GM06990 (cell line): Measurements from ENCODE around the gene TMEM52.

Experiments used
- DNase-seq: peaks from one replicate; pipeline ENCODE4 v3.0.0-alpha.2; 2011; ENCODE audit not compliant: insufficient read length; ENCODE audit errors: extremely low read depth
- H3K27me3 ChIP-seq: replicated peaks from 2 replicates; pipeline ENCODE4 v1.6.0; 2011; ENCODE audit warnings: low read length; ENCODE audit not compliant: control insufficient read depth, insufficient read depth
- H3K36me3 ChIP-seq: 2 replicates; pipeline ENCODE4 v1.5.1; 2011; ENCODE audit warnings: low read length; ENCODE audit not compliant: control insufficient read depth, insufficient read depth
- H3K4me3 ChIP-seq: replicated peaks from 2 replicates; pipeline ENCODE4 v1.5.1; 2011; ENCODE audit warnings: low read depth, mild to moderate bottlenecking, control low read depth, low read length
- TF ChIP-seq, protein P1 (sequence below): IDR thresholded peaks from 2 replicates; pipeline ENCODE4 v1.5.1; 2011; ENCODE audit warnings: low read length, control low read depth, mild to moderate bottlenecking, inconsistent platforms; ENCODE audit not compliant: insufficient read depth, poor library complexity, severe bottlenecking

The TMEM52 gene

DNA sequence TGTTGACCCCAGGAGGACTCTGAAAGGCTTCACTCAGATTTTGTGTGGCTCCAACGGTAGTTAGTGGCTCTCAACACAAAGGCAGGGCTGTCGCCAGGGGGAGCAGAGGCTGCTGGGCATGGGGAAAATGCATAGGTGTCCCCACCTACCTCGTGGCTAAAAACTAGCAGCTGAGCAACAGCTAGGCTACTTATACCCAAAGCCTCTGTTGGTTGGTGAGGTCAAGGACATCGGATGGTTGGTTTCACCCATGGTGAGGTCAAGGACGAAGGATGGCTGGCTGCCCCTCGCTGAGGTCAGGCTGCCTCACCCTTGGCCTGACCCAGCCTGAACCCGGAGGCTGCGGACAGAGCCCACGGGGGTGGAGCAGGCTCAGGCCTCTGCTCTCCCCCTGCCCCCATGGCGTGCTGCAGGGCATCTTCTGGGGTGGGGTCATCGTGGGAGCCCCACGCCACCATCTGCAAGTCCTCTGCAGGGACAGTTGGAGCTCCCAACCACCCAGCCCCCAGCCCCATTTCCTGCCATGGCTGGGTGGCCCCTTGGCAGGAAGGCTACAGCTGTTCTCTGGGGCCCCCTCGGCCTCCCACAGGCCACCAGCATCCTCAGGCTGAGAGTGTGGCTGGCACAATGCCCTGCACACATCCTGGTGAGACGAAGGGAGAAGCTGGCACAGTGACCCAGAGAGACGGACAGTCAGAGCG lies 19.7 kb downstream of the TMEM52 start:
- no peaks in the 10 kb centered on the region; the same call in none of the 2 replicates for H3K27me3 ChIP-seq
- TF ChIP-seq, protein P1, sequence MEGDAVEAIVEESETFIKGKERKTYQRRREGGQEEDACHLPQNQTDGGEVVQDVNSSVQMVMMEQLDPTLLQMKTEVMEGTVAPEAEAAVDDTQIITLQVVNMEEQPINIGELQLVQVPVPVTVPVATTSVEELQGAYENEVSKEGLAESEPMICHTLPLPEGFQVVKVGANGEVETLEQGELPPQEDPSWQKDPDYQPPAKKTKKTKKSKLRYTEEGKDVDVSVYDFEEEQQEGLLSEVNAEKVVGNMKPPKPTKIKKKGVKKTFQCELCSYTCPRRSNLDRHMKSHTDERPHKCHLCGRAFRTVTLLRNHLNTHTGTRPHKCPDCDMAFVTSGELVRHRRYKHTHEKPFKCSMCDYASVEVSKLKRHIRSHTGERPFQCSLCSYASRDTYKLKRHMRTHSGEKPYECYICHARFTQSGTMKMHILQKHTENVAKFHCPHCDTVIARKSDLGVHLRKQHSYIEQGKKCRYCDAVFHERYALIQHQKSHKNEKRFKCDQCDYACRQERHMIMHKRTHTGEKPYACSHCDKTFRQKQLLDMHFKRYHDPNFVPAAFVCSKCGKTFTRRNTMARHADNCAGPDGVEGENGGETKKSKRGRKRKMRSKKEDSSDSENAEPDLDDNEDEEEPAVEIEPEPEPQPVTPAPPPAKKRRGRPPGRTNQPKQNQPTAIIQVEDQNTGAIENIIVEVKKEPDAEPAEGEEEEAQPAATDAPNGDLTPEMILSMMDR: peak; percentile 44
- H3K4me3 ChIP-seq: no peak overlapping the region
- no peak for DNase-seq
- no peaks in the 10 kb centered on the region for H3K36me3 ChIP-seq

DNA sequence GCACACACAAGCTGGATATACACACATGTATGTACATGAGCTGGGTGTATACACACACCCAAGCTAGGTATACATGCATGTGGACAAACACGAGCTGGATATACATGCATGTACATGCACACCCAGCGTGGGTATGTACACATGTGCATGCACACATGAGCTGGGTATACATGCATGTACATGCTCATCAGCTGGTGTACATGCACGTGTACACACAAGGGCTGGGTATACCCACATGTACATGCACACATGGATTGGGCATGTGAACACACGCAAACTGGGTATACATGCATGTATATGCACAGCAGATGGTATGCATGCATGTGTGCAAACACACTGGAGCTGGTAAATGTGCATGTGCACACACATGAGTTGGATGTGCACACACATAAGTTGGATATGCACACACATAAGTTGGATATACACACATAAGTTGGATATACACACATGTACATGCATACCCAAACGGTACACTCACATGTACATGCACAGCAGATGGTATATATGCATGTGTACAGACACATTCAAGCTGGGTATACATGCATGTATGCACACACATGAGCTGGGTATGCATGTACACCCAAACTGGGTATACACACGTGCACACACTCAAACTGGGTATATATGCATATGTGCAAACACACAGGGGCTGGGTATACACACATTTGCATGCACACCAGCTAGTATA lies 20.7 kb downstream of the TMEM52 start:
- Histone ChIP-seq H3K4me3 (no peak overlapping the region), H3K36me3 (no peaks in the 10 kb centered on the region), H3K27me3 (no peaks in the 10 kb centered on the region; the same call in none of the 2 replicates)
- DNase-seq: no peak
- TF ChIP-seq, protein P1: no peak

DNA sequence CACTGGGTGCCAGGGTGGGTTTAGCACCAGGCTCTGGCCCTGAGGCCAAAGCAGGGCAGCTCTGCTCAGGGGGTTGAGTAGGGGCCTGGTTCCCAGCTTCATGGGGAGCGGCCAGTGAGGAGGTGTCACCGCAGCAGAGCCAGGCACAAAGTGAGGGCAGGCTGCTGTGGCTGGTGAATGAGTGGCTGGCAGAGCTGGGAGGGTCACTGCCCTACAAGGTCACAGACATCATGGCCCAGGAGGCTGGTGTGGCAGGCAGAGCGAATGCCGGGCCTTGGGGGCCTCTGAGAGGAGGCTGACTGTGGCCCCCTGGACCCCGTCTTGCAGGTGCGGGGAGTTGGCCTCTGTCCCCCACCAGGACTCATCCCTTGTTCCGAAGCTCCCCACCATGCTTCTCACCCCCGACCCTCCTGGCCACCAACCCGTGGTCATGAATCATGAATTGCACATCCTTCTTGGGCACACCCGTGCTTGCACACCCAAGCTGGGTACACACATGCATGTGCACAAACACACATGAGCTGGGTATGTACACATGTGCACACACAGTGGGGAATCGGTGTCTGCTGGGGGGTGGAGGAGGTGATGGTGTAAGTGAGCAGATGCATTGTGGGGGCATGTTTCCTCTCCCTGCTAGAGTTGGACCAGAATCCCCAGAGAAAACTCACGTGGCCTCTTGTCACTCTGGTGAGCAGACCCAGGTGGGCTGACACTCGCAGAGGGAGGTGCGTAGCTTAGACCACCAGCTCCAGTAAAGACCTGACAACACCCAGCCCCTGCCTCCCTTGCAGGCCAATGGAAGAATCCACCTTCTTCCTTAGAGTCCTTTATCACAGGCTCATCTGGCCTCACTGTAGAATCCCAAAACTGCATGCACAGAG lies 23.4 kb downstream of the TMEM52 start:
- Histone ChIP-seq H3K27me3 (no peaks in the 10 kb centered on the region; the same call in 1 of the 2 replicates), H3K4me3 (no peak overlapping the region), H3K36me3 (no peaks in the 10 kb centered on the region)
- no peak for DNase-seq
- TF ChIP-seq, protein P1: no peak

DNA sequence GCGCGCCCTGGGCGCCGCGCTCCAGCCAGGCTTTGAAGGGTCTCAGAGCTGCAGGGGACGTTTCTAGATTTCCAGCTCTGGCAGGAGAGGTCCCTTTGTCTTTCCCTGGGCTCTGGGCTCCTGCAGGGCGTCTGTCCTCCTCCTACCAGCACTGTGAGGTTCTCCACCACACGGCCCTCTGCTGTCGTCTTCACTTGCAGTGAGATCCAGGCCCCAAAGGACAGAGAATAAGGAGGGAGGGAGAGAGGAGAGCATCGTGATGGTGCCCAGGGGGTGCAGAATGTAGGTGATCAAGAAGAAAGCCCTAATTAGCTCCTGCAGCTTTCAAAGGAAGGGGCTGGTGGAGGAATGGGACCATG lies 24.0 kb downstream of the TMEM52 start:
- Histone ChIP-seq H3K4me3 (no peak overlapping the region), H3K27me3 (no peaks in the 10 kb centered on the region; the same call in 1 of the 2 replicates), H3K36me3 (no peaks in the 10 kb centered on the region)
- TF ChIP-seq, protein P1: no peak
- no peak for DNase-seq

DNA sequence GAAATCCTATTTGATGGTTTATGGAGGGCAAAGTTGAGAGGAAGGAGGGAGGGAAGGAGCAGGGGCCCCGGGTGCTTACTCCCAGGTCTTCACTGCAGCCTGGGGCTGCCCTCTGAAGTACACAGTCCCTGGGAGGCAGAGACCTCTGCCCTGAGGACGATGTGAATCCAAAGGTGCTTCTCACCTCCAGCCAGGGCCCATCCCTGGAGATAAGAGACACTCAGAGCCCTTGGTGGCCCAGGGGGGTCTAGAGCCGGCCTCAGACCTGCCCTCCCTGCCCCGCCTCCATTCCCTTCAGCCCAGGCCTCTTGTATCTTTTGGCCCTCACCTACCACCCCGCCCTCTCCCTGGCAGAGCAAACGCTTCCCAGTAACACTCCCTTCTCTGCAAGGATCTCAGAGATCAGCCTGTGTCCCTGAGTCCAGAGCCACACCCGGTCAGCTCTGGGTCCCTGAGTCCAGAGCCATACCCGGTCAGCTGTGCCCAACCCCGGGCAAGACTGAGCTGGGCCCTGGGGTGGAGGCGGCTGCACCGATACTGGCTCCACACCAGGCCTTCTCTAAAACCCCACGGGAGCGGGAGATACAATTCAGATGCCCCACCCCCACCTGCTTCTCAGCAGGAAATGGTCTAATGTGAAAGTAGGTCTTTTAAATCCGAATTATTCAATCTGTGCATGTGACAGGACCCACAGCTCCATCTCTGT lies 24.6 kb downstream of the TMEM52 start:
- Histone ChIP-seq H3K36me3 (no peaks in the 10 kb centered on the region), H3K4me3 (no peak overlapping the region), H3K27me3 (no peaks in the 10 kb centered on the region; the same call in 1 of the 2 replicates)
- DNase-seq: no peak
- TF ChIP-seq, protein P1: no peak
